ENCODE measurements around the gene PUSL1. TPM values are rescaled to one million over a fixed set of nuclear protein-coding genes. Genes with fewer than 3 reads are reported as not detected.

Gene PUSL1, protein sequence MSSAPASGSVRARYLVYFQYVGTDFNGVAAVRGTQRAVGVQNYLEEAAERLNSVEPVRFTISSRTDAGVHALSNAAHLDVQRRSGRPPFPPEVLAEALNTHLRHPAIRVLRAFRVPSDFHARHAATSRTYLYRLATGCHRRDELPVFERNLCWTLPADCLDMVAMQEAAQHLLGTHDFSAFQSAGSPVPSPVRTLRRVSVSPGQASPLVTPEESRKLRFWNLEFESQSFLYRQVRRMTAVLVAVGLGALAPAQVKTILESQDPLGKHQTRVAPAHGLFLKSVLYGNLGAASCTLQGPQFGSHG
- 17.0 to 27.7 TPM (median 26.5 TPM) in 5 replicates for total RNA-seq (2022; extraction: Qiagen RNA extraction)

DNA sequence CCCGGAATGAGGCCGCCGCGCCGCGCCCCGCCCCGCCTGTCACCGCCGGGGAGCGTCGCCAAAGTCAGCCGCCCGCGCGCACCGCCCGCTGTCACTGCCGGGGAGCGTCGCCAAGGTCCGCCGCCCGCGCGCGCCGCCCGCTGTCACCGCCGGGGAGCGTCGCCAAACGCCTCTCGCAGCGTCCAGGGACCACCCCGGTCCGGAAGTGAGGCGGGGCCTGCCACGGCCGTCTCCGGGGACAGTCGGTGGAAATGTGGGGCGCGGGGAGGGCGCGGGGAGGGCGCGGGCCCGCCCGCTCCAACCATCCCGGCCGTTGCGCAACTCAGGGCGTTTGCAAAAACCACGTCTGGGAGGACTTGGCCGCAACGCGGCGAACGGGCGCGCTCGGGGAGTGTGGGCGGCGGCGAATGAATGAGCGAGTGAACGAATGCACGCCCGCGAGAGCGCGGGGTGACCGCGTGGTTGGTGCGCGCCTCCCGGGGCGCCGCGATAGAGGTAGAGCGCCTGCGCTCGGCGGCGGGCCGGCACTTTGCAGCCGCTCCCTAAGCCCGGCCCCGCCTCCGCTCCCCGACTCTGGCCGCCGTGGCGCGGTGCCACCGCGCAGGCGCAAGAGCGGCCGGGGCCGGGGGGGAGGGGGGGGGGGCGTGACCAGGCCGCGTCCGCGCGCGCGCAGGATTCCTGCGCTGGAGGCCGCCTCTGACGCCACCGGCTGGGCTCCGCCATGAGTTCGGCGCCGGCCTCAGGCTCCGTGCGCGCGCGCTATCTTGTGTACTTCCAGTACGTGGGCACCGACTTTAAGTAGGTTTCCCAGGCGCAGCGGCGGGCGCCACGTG lies at the start of gene PUSL1, which contains the start of gene ACAP3:
PUSL1 (plus strand) TSS at position 675 of the 833 bp plus-strand sequence; CDS start at position 722, 47 bp downstream.
ACAP3 (minus strand) TSS at position 8 of the 833 bp plus-strand sequence. CDS start 115 bp downstream, outside the sequence.

GRCh38 chr1:1273512-1274298 lies 34.7 kb upstream of the PUSL1 start, which contains the start of gene UBE2J2:
TSS of gene UBE2J2 (minus strand) at chr1:1273854. CDS start at chr1:1267992, 5,862 bp downstream.

GRCh38 chr1:1324524-1325287 lies 16.3 kb downstream of the PUSL1 start, which contains the start of the genes CPTP and INTS11:
TSS of gene CPTP (plus strand) at chr1:1324802. CDS start at chr1:1326911, 2,109 bp downstream.
TSS of gene INTS11 (minus strand) at chr1:1324660. CDS start at chr1:1324608, 52 bp downstream.

GRCh38 chr1:1331068-1331965 lies 22.9 kb downstream of the PUSL1 start, which contains the start of gene TAS1R3:
TSS of gene TAS1R3 (plus strand) at chr1:1331280. CDS start at chr1:1331346, 66 bp downstream.

GRCh38 chr1:1349256-1350012 lies 41.0 kb downstream of the PUSL1 start, which contains the start of gene DVL1:
TSS of gene DVL1 (minus strand) at chr1:1349418. CDS start at chr1:1349065, 353 bp downstream.

GRCh38 chr1:1358433-1359271 lies 50.3 kb downstream of the PUSL1 start, which contains the start of gene MXRA8:
TSS of gene MXRA8 (minus strand) at chr1:1358555. CDS start at chr1:1358504, 51 bp downstream.

Other genes starting within 250 kb of the PUSL1 start
- 0.32 to 0.52 TPM (median 0.38 TPM) in 5 replicates for gene RNF223, start 234.3 kb upstream of the PUSL1 start, total RNA-seq (2022; extraction: Qiagen RNA extraction)
- 10.2 to 16.2 TPM (median 15.4 TPM) in 5 replicates for gene C1orf159, start 192.5 kb upstream of the PUSL1 start, total RNA-seq (2022; extraction: Qiagen RNA extraction)
- gene TTLL10, start 134.7 kb upstream of the PUSL1 start, total RNA-seq (2022; extraction: Qiagen RNA extraction), result not detected in 5 replicates
- gene TNFRSF18, start 102.0 kb upstream of the PUSL1 start, total RNA-seq (2022; extraction: Qiagen RNA extraction), result 0.11 to 0.25 TPM (median 0.15 TPM) in 3 of 5 replicates, not detected in the others
- 0.07 to 0.18 TPM (median 0.13 TPM) in 4 of 5 replicates, not detected in the other for gene TNFRSF4, start 94.4 kb upstream of the PUSL1 start, total RNA-seq (2022; extraction: Qiagen RNA extraction)
- 108 to 138 TPM (median 133 TPM) in 5 replicates for gene SDF4, start 76.6 kb upstream of the PUSL1 start, total RNA-seq (2022; extraction: Qiagen RNA extraction)
- 10.8 to 22.2 TPM (median 19.5 TPM) in 5 replicates for gene B3GALT6, start 76.4 kb upstream of the PUSL1 start, total RNA-seq (2022; extraction: Qiagen RNA extraction)
- gene C1QTNF12, start 61.9 kb upstream of the PUSL1 start, total RNA-seq (2022; extraction: Qiagen RNA extraction), result 1.4 to 2.3 TPM (median 1.8 TPM) in 5 replicates
- 38.8 to 48.3 TPM (median 46.8 TPM) in 5 replicates for gene UBE2J2, start 34.7 kb upstream of the PUSL1 start, total RNA-seq (2022; extraction: Qiagen RNA extraction)
- 0.70 to 1.7 TPM (median 1.3 TPM) in 5 replicates for gene SCNN1D, start 28.2 kb upstream of the PUSL1 start, total RNA-seq (2022; extraction: Qiagen RNA extraction)
- 10.6 to 21.4 TPM (median 20.6 TPM) in 5 replicates for gene ACAP3, start 667 bp upstream of the PUSL1 start, total RNA-seq (2022; extraction: Qiagen RNA extraction)
- 42.4 to 66.0 TPM (median 63.3 TPM) in 5 replicates for gene INTS11, start 16.1 kb downstream of the PUSL1 start, total RNA-seq (2022; extraction: Qiagen RNA extraction)
- gene CPTP, start 16.2 kb downstream of the PUSL1 start, total RNA-seq (2022; extraction: Qiagen RNA extraction), result 15.8 to 23.0 TPM (median 21.1 TPM) in 5 replicates
- gene TAS1R3, start 22.7 kb downstream of the PUSL1 start, total RNA-seq (2022; extraction: Qiagen RNA extraction), result 0.12 to 0.17 TPM (median 0.14 TPM) in 5 replicates
- 46.8 to 86.9 TPM (median 77.1 TPM) in 5 replicates for gene DVL1, start 40.8 kb downstream of the PUSL1 start, total RNA-seq (2022; extraction: Qiagen RNA extraction)
- 0.07 to 0.29 TPM (median 0.27 TPM) in 5 replicates for gene MXRA8, start 50.0 kb downstream of the PUSL1 start, total RNA-seq (2022; extraction: Qiagen RNA extraction)
- gene AURKAIP1, start 66.6 kb downstream of the PUSL1 start, total RNA-seq (2022; extraction: Qiagen RNA extraction), result 103 to 195 TPM (median 175 TPM) in 5 replicates
- 37.8 to 63.9 TPM (median 59.4 TPM) in 5 replicates for gene CCNL2, start 90.7 kb downstream of the PUSL1 start, total RNA-seq (2022; extraction: Qiagen RNA extraction)
- 128 to 150 TPM (median 137 TPM) in 5 replicates for gene MRPL20, start 98.7 kb downstream of the PUSL1 start, total RNA-seq (2022; extraction: Qiagen RNA extraction)
- 0.04 to 0.07 TPM (median 0.06 TPM) in 4 of 5 replicates, not detected in the other for gene ANKRD65, start 112.7 kb downstream of the PUSL1 start, total RNA-seq (2022; extraction: Qiagen RNA extraction)
- 4.1 to 18.3 TPM (median 15.7 TPM) in 5 replicates for gene VWA1, start 127.1 kb downstream of the PUSL1 start, total RNA-seq (2022; extraction: Qiagen RNA extraction)
- gene ATAD3C, start 141.1 kb downstream of the PUSL1 start, total RNA-seq (2022; extraction: Qiagen RNA extraction), result not detected in 5 replicates
- 1.2 to 3.5 TPM (median 3.1 TPM) in 5 replicates for gene ATAD3B, start 163.2 kb downstream of the PUSL1 start, total RNA-seq (2022; extraction: Qiagen RNA extraction)
- 28.8 to 40.6 TPM (median 38.0 TPM) in 5 replicates for gene ATAD3A, start 203.6 kb downstream of the PUSL1 start, total RNA-seq (2022; extraction: Qiagen RNA extraction)
- 0.37 to 0.80 TPM (median 0.47 TPM) in 5 replicates for gene TMEM240, start 232.0 kb downstream of the PUSL1 start, total RNA-seq (2022; extraction: Qiagen RNA extraction)

All from A549 treated with CORT108297 at 1 μM for 4 hours (cell line).